ENCODE measurements around the gene RIC8B. TPM values are rescaled to one million over a fixed set of nuclear protein-coding genes. Genes with fewer than 3 reads are reported as not detected.
A peak's percentile ranks its signal among the peaks of the same experiment; 100 is the strongest.

Gene RIC8B
- total RNA-seq, 1 donor from 2014 or later, result 29.8 TPM

- FAIRE-seq (no peak), DNase-seq (ENCODE audit: low spot score in 2 of 2) (no peak)
Measured at GRCh38 chr12:106758349-106759110, 16.0 kb upstream of the RIC8B start.

- no peak for FAIRE-seq
- no peak for DNase-seq (ENCODE audit: low spot score in 2 of 2)
Measured at GRCh38 chr12:106759526-106760183, 14.8 kb upstream of the RIC8B start.

DNA sequence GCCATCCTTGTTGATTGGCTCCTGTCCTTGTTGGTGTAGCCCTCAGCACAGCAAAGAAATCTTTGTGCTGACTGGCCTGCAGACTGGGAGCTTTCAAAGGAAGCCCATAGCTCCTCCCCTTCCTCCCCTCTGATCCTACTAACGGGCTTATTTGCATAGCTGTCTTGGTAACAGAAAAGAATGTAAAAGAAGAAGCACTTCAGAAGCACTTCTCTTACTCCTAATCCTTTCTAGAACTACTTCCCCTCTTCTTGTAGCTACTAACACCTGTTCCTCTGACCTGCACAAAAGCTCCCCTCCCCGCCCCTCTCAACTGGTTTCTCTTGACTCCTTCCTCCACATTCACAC lies 14.3 kb upstream of the RIC8B start:
- FAIRE-seq, result no peak
- no peak for DNase-seq (ENCODE audit: low spot score in 2 of 2)

DNA sequence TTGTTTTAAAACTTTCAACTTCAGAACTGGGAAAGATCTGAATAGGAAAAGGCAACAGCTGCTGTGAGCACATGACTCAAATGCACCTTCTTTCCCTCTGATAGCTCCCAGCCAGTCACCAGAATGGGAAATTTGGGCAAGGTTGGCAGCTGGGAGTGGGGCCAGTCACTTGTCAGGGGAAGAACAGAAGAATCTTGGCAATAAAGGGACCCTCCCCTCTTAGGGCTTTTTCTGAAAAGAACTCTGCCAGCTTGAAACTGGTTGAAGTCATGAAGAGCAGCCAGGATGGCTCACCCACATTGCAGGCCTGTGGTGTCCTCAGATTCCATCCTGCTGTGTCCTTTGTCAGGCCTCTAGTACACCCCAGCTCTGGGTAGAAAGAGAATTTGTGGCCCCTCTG lies 10.3 kb upstream of the RIC8B start:
- DNase-seq (ENCODE audit: low spot score in 2 of 2), result no peak
- FAIRE-seq, result no peak

DNA sequence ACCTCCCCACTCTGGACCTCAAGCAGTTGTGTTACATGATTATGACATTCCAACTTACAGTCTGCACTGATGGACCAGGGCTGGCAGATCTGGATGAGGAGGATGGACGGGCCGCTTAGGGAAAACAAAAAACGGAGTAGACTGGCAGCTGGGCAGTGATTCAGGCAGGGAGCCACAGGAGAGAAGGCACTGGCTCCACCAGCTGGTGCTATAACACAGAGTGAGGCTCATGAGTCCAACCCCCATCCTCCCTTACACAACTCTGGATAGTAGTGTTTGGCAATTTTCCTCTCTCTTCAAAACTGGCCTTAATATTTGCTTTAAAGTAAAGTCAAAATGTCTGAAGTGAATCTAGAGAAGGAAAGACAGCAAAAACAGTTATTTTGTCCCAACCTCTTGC lies 9.7 kb upstream of the RIC8B start:
- no peak for DNase-seq (ENCODE audit: low spot score in 2 of 2)
- FAIRE-seq, result no peak

- DNase-seq (ENCODE audit: low spot score in 2 of 2) (no peak), FAIRE-seq (no peak)
Measured at GRCh38 chr12:106766393-106766826, 8.1 kb upstream of the RIC8B start.

- FAIRE-seq, result no peak
Measured at GRCh38 chr12:106767206-106767605, 7.3 kb upstream of the RIC8B start.

GRCh38 chr12:106767954-106768822 lies 6.3 kb upstream of the RIC8B start:
- DNase-seq (ENCODE audit: low spot score in 2 of 2) (no peak), FAIRE-seq (no peak)

More at GRCh38 chr12:106767206-106767605, 7.3 kb upstream of the RIC8B start:
- no peak for DNase-seq (ENCODE audit: low spot score in 2 of 2)

- DNase-seq (ENCODE audit: low spot score in 2 of 2) (no peak), FAIRE-seq (no peak)
Measured at GRCh38 chr12:106769078-106769477, 5.4 kb upstream of the RIC8B start.

- no peak for DNase-seq (ENCODE audit: low spot score in 2 of 2)
- no peak for FAIRE-seq
Measured at GRCh38 chr12:106769546-106769945, 4.9 kb upstream of the RIC8B start.

- FAIRE-seq, result no peak
- no peak for DNase-seq (ENCODE audit: low spot score in 2 of 2)
Measured at GRCh38 chr12:106771425-106771824, 3.1 kb upstream of the RIC8B start.

GRCh38 chr12:106773286-106774004 lies 1.0 kb upstream of the RIC8B start:
- no peak for DNase-seq (ENCODE audit: low spot score in 2 of 2)
- no peak for FAIRE-seq

GRCh38 chr12:106774808-106775524 lies 484 bp downstream of the RIC8B start:
- FAIRE-seq, result no peak
- peak in 1 of 2 donors; percentile 32 for DNase-seq (ENCODE audit: low spot score in 2 of 2)

DNA sequence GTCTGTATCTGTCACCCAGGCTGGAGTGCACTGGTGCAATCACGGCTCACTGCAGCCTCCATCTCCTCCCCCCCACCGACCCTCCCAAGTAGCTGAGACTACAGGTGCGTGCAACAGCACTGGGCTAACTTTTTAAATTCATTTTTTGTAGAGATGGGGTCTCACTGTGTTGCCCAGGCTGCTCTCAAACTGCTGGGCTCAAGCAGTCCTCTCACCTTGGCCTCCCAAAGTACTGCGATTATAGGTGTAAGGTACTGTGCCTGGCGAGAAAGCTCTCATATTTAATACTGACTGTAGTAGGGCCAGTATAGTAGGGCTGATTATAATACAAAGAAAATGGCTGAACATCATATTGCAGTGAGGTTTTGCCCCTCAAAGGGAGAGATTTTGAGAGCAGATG lies 2.4 kb downstream of the RIC8B start:
- DNase-seq (ENCODE audit: low spot score in 2 of 2), result no peak
- no peak for FAIRE-seq

- no peak for FAIRE-seq
- no peak for DNase-seq (ENCODE audit: low spot score in 2 of 2)
Measured at GRCh38 chr12:106780010-106780631, 5.6 kb downstream of the RIC8B start.

- no peak for FAIRE-seq
- DNase-seq (ENCODE audit: low spot score in 2 of 2), result no peak
Measured at GRCh38 chr12:106782619-106783018, 8.1 kb downstream of the RIC8B start.

GRCh38 chr12:106783515-106783914 lies 9.0 kb downstream of the RIC8B start:
- DNase-seq (ENCODE audit: low spot score in 2 of 2), result no peak
- FAIRE-seq, result no peak

DNA sequence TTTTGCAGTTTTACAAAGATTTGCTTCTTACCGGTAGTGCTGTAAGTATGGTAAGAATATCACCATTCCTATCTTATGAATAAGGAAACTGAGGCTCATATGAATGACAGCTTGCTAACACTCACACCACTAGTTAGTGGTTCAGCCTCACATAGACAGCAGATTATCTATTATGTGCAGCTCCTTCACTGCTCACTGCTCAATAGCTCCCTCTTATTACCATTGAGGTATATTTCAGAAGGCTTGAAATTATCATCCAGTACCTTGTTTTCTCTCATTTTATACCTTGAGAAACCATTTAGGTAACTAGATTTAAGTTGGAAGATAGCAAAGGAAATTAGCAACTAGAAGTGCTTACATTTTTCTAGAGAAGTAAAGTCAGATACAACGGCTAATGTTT lies 15.5 kb downstream of the RIC8B start:
- FAIRE-seq, result no peak

DNA sequence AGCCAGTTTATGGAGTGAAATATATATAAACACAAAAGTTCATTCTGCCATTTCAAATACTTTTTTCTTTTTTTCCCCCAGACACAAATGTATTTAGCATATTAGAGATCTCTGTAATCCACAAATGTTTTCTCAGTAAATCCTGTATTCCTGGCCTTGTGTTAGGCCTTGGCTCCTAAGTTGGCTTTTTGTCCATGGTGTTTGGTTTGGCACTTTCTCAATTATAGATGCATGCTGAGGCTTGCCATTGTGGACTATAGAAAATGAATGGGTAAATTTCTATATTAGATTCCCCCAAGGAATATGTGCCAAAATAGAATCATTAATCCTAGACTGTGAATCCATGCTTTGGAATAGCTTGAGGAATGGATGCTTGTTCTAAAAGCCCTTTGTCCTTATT lies 17.0 kb downstream of the RIC8B start:
- FAIRE-seq, result no peak
- DNase-seq (ENCODE audit: low spot score in 2 of 2), result no peak

More for the DNA sequence above, 15.5 kb downstream of the RIC8B start:
- no peak for DNase-seq (ENCODE audit: low spot score in 2 of 2)

Measured in frontal cortex (tissue), 4 donors.